Breast epithelium (tissue), 3 donors: ENCODE results near the gene KCND3.

ENCODE experiments used
- CTCF ChIP-seq, 3 donors: fragments of 450-650 bp; IDR thresholded peaks; one replicate each; pipeline ENCODE4 v1.5.1; 2016 to 2017; ENCODE audit warnings: antibody characterized with exemption in 3 of 3, mild to moderate bottlenecking in 3 of 3, moderate library complexity in 3 of 3
- POLR2AphosphoS5 ChIP-seq, 3 donors: sonication (generic); formaldehyde crosslinking; IDR thresholded peaks; one replicate each; pipeline ENCODE4 v1.6.1; 2017; ENCODE audit warnings: antibody characterized with exemption in 3 of 3

DNA sequence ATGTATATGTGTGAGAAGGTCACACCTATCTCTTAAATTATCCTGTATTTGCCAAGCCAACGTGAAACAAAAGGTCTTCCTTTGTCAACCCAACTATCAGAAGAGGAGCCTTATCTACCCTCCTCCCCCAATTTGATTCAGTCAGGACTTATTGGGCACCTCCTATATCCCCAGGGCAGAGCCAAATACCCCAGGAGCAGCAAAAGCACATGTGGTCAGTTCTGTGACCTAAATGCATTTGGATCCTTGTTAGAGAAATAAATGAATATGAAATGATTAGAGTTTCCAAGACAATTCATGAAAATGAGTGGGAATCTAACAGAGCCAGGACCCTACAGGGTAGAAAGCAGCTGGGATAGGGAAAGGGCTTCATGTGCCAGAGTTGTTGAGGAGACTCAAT is 37.0 kb upstream of the KCND3 start:
- TF ChIP-seq POLR2AphosphoS5 (IDR thresholded peaks at IDR 0.05) (no peak), CTCF (IDR thresholded peaks at IDR 0.05) (no peak)
